ENCODE results near the gene UPP1.

Gene UPP1

DNA sequence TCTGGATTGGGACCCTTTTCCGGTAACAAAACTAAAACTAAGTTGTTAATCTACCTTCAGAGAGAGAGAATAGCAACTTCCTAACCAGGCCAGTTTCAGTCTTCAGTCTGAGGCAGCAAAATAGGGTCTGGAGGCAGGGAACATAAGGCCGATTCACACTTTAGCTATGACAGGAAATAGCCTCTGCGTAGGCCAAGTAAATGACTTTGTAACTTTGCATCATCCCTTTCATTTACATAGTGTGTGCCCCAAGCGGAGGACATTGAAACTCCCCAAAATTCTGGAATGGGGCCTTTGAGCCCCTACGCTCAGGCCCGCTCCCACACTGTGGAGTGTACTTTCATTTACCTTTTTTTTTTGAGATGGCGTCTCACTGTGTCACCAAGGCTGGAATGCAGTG lies 1.7 kb upstream of the UPP1 start:
- DNase-seq, result no peak

- DNase-seq, result peak; percentile 50
Measured at GRCh38 chr7:48088559-48089045, 463 bp upstream of the UPP1 start.

GRCh38 chr7:48090095-48090805 lies 1.2 kb downstream of the UPP1 start:
- DNase-seq, result no peak

DNA sequence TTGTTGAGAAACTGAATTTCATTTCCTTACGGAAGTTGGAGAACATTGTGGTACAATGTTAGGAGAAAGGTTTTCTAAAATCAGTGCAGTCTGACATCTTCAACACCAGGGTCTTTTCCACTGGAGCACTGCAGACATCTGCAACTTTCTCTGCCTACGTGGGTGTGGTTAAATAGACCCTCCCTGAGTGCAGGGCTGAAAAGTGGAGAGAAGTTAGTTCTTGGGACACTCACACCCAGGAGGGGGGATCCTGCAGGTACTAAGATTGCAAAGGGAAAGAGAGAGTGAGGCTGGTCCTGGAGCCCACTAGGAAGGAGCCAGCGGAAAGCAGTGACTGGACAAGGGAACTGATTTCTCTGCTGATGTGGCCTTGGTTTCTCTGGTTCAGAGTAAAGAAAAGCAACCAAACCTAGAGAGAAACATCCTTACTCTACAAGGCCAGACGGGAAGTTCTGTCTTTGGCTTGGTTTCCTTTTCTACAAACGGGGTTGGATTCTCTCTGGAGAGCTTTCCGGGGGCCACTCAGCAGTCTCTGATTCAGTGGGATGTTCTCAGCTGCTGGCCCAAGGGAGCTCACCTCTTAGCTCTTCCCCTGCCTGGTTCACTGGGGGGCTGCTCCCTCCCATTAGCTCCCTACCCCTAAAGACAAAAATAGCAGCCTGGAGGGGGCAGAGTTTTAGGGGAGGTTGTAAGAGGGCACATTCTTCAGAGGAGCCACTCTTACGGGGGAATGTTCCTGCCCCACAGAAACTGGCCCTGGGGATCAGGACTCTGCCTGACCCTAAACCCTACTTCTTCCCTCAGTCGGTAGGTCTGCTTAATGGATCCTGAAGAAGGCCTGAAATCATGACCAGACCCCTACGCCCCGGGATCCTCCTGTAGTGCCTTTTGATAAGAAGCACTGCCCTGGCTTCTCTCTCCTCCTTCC lies 2.7 kb downstream of the UPP1 start:
- DNase-seq, result no peak

DNA sequence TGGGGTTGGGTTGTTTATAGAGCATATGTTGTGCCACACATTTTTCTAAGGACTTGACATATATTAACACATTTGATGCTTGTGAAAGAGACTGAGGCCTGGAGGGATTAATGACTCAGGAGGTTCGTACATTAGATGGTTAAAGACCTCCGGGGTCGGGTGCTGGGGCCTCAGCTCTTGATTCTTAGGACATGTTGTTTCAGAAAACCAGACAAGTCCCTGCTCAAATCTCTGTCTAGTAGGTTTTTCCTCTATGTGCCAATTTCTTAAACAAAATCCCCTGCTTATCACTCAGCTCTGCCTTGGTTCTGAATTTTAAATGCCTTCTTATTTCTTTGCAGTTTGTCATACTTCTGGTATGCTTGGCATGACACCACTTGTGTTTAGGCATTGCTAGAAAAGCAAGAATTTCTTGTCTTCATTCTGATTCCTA lies 5.8 kb downstream of the UPP1 start:
- DNase-seq, result no peak

- no peak for DNase-seq
Measured at GRCh38 chr7:48096273-48096672, 7.2 kb downstream of the UPP1 start.

GRCh38 chr7:48097521-48098231 lies 8.6 kb downstream of the UPP1 start:
- DNase-seq, result no peak

DNA sequence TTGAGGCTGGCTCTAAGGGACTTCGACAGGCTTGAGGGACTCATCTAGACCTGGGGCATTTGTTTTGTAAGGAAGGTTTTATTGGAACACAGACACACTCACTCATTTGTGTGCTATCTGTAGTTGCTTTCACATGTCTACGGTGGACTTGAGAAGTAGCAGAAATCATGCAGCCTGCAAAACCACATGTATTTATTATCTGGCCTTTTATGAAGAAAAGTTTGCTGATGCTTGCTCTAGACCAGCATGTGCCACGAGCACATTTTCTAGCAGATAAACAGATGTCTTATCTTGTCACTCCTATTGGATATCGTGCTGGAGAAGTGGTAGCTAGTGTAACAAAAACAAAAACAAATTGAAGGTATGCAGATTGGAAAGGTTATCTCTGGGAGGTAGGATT lies 9.8 kb downstream of the UPP1 start:
- DNase-seq, result no peak

DNA sequence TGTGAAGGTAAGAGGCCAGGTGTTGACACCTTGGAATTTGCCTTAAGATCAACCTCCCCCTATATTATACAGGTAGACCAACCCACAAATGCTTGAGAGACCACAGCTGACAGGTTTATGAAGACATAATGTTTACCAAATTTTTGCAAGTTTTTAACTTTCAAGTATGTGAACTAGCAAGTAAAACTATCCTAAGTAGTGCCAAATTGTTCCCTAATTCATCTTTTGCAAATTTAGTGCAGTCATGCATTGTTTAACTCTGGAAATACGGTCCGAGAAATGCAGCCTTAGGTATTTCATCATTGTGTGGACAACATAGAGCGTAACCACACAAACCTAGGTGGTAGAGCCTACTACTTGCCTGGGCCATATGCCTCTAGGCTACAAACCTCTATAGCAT lies 10.7 kb downstream of the UPP1 start:
- DNase-seq, result no peak

DNA sequence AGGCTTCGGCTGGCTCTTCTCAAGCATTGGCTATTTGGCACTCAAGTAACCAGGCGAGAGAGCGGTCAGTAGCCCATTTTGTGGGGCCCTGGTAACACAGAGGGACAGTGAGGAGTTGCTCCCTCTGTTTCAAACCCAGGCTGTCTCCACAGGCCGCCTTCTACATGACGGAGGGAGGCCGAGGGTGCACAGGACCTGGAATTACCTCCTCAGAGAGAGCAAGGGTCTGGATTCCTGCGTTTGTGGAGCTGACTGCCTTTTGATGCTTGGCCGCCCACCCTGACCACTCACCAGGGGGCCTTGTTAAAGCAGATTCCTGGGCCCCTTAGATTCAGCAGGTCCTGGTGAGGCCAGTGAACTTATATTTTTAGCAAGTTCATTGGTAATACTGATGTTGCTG lies 12.3 kb downstream of the UPP1 start:
- no peak for DNase-seq

DNA sequence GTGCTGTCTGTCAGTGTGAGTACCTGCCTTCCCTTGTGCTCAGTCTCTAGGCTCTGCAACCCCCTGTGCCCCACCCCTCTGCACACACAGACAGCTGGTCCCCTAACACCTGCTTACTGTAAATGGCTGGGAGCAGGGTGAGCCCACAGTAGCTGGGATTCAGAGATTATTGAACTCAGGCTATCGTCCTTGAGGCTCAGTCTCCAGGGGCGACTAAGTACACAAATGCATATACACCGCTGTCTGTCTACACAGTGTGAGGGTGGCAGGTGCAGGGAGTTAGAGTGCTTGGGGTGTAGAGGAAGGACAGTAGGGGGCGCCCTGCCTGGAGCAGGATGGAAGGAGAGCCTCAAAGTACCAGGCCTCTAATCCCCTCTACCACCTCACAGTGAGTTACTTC lies 12.9 kb downstream of the UPP1 start:
- DNase-seq, result no peak

DNA sequence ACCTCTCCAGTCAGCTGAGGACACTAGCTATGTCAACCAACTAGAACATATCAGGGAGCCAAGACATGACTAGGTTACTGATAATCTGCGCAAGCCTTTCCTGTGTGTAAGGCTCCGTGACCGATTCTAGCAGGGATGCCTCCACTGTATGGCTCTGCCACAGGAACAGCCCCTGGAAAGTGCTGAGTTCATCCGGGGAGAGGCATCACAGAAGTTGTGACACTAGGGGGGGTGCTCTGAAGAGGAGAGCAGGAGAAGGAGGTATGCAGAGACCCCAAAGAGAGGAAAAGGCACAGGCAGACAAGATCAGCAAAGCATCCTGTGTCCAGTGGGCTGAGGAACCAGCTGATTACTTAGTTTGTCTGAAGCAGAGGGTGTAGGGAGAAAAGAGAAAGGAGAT lies 13.5 kb downstream of the UPP1 start:
- no peak for DNase-seq

GRCh38 chr7:48105045-48105444 lies 16.0 kb downstream of the UPP1 start:
- DNase-seq, result no peak

DNA sequence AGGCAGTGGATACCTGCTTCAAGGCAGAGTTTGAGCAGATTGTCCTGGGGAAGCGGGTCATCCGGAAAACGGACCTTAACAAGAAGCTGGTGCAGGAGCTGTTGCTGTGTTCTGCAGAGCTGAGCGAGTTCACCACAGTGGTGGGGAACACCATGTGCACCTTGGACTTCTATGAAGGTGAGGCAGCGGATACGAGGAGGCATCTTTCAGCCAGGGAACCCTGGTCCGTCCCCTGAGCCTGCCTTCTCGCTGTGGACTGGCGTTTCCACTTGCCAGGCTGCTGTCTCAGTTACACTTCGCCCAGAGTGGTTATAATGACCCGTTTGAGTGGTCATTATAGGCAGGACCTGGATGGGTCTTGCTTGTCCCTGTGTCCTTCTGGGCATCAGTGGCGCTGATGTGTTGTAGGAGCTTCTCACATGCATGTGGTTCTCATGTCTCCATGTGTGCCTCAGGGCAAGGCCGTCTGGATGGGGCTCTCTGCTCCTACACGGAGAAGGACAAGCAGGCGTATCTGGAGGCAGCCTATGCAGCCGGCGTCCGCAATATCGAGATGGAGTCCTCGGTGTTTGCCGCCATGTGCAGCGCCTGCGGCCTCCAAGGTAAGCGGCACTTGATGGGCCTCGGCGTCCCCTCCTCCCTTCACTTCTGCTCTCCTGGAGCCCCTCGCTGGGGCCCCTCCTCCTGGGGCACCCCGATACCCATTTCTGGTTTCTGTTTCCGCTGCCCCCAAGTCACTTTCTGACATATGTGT lies 18.0 kb downstream of the UPP1 start:
- no peak for DNase-seq

GRCh38 chr7:48107926-48108472 lies 18.9 kb downstream of the UPP1 start:
- DNase-seq, result no peak

DNA sequence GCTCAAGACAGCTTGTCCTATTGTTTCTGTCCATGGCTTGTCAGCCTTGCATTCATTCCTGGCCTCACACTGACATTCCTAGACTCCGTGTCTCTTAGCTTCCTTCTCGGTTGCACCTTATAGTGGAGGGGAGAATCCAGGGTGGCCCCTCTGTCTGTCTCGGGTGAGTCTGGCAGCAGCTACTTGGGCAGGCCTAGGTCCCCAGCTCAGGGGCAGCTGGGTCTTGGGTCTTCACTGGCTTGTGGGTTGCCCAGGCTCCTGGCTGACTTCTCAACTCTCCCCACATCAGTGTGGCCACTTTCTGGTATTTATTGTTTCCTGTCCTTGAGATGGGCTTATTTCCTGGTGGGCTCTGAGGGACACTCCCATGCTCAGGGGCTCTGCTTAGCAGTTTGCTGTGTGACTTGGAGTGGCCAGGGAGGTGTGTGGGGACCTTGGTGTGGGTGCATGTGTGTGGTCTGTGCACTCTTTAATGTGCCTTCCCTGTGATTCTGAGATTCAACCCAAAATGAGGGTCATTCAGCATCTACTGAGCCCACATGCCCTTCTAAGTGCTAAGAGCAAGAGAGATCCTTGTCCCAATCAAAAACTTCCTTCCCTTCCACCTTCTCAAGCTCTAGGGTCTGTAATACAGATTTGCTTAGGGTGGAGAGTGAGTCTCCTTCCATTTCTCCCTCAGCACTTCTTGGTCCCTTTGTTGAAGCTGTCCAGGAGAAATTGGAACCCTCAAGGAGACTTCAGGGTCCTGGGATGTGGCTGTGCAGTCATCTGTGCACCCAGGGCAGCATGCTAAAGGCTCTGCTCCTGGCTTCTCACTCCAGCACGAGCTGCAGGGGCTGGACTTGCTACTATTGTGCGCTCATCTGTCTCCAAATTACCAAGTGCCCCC lies 20.1 kb downstream of the UPP1 start:
- DNase-seq, result no peak

DNA sequence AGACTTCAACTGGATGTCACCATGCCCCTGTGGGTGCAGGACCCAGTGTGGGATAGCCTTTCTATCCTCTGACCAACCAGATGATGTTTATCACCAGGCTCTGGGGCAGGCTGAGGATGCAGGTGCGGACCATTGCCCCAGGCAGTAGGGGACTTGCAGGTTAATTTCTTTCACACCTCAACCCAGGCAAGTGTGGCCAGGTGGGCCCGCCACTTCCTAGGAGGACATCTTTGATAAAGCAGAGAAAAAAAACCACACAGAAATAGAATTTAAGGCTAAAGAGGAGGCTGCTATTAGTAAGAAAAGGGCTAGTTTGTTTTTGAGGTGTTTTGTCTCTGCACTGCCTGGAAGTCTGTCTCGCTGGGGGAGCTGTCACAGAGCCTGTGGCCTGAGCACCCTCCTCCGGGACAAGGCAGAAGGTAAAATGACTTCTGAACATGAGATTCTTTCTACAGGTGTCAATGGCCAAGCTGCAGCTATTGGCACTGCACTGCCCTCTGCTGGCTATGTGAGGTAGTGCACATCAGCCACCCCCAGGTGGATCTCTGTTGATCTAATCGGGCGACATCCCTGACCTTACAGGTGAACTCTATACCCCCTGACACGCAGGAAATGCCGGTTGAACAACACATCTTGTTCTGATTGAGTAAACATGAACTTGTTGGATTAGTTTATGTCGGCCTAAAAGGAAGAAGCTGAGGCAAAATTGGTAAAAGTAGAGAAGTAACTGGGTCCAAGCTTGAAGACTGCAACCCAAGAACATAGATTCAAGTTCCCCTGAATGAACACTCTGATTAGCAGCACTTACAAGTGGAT lies 21.0 kb downstream of the UPP1 start:
- DNase-seq, result peak; percentile 82

DNA sequence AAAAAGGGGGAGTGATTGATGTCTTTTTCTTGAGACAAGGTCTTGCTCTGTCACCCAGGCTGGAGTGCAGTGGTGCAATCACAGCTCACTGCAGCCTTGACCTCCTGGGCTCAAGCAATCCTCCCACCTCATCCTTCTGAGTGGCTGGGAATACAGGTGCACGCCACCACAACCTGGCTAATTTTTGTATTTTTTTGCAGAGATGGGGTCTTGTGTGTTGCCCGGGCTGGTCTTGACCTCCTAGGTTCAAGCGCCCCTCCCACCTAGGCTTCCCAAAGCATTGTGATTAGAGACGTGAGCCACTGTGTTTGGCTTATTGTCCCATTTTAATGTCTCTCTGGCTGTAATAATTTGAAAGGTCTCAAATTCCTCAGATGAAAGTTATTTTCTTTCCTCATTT lies 21.8 kb downstream of the UPP1 start:
- DNase-seq, result no peak

- DNase-seq, result no peak
Measured at GRCh38 chr7:48111596-48111995, 22.5 kb downstream of the UPP1 start.

All from effector CD8-positive, alpha-beta T cell (primary cell).